ENCODE measurements around the gene PALLD.
"Not testable (repeated sequence)": the region's sequence is repeated elsewhere in the genome, so short reads cannot be mapped to it uniquely, and the experiment has no call there.

Gene PALLD

GRCh38 chr4:168679397-168679796 lies 182.5 kb downstream of the PALLD start:
- no peak for DNase-seq

GRCh38 chr4:168679819-168680218 lies 183.0 kb downstream of the PALLD start:
- DNase-seq, result no peak

GRCh38 chr4:168682898-168683500 lies 186.1 kb downstream of the PALLD start:
- no peak for DNase-seq

- DNase-seq, result no peak
Measured at GRCh38 chr4:168683595-168683994, 186.7 kb downstream of the PALLD start.

GRCh38 chr4:168685136-168685809 lies 188.4 kb downstream of the PALLD start:
- DNase-seq, result no peak

GRCh38 chr4:168688584-168688983 lies 191.7 kb downstream of the PALLD start:
- no peak for DNase-seq

GRCh38 chr4:168689791-168690190 lies 192.9 kb downstream of the PALLD start:
- DNase-seq, result no peak

GRCh38 chr4:168690199-168690598 lies 193.3 kb downstream of the PALLD start:
- DNase-seq, result no peak

- no peak for DNase-seq
Measured at GRCh38 chr4:168691631-168692369, 194.9 kb downstream of the PALLD start.

- no peak for DNase-seq
Measured at GRCh38 chr4:168693750-168694490, 197.1 kb downstream of the PALLD start.

GRCh38 chr4:168694667-168695066 lies 197.8 kb downstream of the PALLD start:
- no peak for DNase-seq

- DNase-seq, result no peak
Measured at GRCh38 chr4:168695288-168695687, 198.4 kb downstream of the PALLD start.

GRCh38 chr4:168696280-168696679 lies 199.4 kb downstream of the PALLD start:
- no peak for DNase-seq

- no peak for DNase-seq
Measured at GRCh38 chr4:168696826-168697225, 200.0 kb downstream of the PALLD start.

GRCh38 chr4:168699224-168699878 lies 202.5 kb downstream of the PALLD start:
- DNase-seq, result no peak

- no peak for DNase-seq
Measured at GRCh38 chr4:168701061-168701460, 204.2 kb downstream of the PALLD start.

- DNase-seq, result not testable (repeated sequence)
Measured at GRCh38 chr4:168702581-168703087, 205.8 kb downstream of the PALLD start.

GRCh38 chr4:168705121-168705520 lies 208.3 kb downstream of the PALLD start:
- DNase-seq, result no peak

GRCh38 chr4:168707205-168707604 lies 210.4 kb downstream of the PALLD start:
- DNase-seq, result no peak

- no peak for DNase-seq
Measured at GRCh38 chr4:168708108-168708507, 211.3 kb downstream of the PALLD start.

- DNase-seq, result no peak
Measured at GRCh38 chr4:168710353-168710946, 213.6 kb downstream of the PALLD start.
